NCI-H2196 (cell line): ENCODE results near the gene SOWAHC.
"Not testable (repeated sequence)": the region's sequence is repeated elsewhere in the genome, so short reads cannot be mapped to it uniquely, and the experiment has no call there.

Source experiments
- DNase-seq: peaks from one replicate; lab custom pipeline; 2025; ENCODE audit not compliant: unreplicated experiment; lab: John Stamatoyannopoulos, UW

SOWAHC gene

GRCh38 chr2:109613922-109614714 is at the start of gene SOWAHC, which contains the start of gene SEPTIN10:
SOWAHC (plus strand) TSS chr2:109614364; CDS start chr2:109614490, 126 bp downstream.
SEPTIN10 (minus strand) TSS chr2:109613966; CDS start chr2:109613827, 139 bp downstream.
- DNase-seq, result peak; percentile 94

GRCh38 chr2:109575373-109575772 is 38.8 kb upstream of the SOWAHC start:
- no peak for DNase-seq

GRCh38 chr2:109577630-109578029 is 36.5 kb upstream of the SOWAHC start:
- not testable (repeated sequence) for DNase-seq

GRCh38 chr2:109582928-109583895 is 31.0 kb upstream of the SOWAHC start:
- DNase-seq, result no peak

- DNase-seq, result no peak
These were observed 27.5 kb upstream of the SOWAHC start for GRCh38 chr2:109586687-109587086.

GRCh38 chr2:109591206-109591605 is 23.0 kb upstream of the SOWAHC start:
- no peak for DNase-seq

GRCh38 chr2:109592905-109593304 is 21.3 kb upstream of the SOWAHC start:
- DNase-seq, result no peak

- no peak for DNase-seq
These were observed 19.8 kb upstream of the SOWAHC start for GRCh38 chr2:109594246-109594885.

- DNase-seq, result no peak
These were observed 18.5 kb upstream of the SOWAHC start for GRCh38 chr2:109595644-109596043.

GRCh38 chr2:109597283-109597682 is 16.9 kb upstream of the SOWAHC start:
- DNase-seq, result no peak

- no peak for DNase-seq
These were observed 12.4 kb upstream of the SOWAHC start for GRCh38 chr2:109601783-109602182.

- DNase-seq, result no peak
These were observed 11.5 kb upstream of the SOWAHC start for GRCh38 chr2:109602617-109603188.

GRCh38 chr2:109604597-109604996 is 9.6 kb upstream of the SOWAHC start:
- no peak for DNase-seq

- no peak for DNase-seq
These were observed 6.4 kb upstream of the SOWAHC start for GRCh38 chr2:109607766-109608165.

- DNase-seq, result no peak
These were observed 4.7 kb upstream of the SOWAHC start for GRCh38 chr2:109609352-109610024.

GRCh38 chr2:109611467-109612095 is 2.6 kb upstream of the SOWAHC start:
- no peak for DNase-seq

- no peak for DNase-seq
These were observed 863 bp upstream of the SOWAHC start for GRCh38 chr2:109613081-109613921.

GRCh38 chr2:109614715-109615636 is 812 bp downstream of the SOWAHC start:
- peak; percentile 6 for DNase-seq
